Mesendoderm (in vitro differentiated cells): ENCODE measurements around the gene AOAH.

ENCODE experiments used
- DNase-seq: peaks from one replicate; pipeline ENCODE4 v3.0.0; 2013
- H2AK5ac ChIP-seq: 2 replicates; pipeline ENCODE4 v1.6.1; 2013; ENCODE audit warnings: low read length, inconsistent platforms
- H2BK120ac ChIP-seq: 2 replicates; pipeline ENCODE4 v1.6.1; 2013; ENCODE audit warnings: low read depth, mild to moderate bottlenecking, low read length, moderate library complexity, mixed read lengths
- H2BK15ac ChIP-seq: replicated peaks from 2 replicates; pipeline ENCODE4 v1.6.1; 2013; ENCODE audit warnings: low read depth, mild to moderate bottlenecking, moderate library complexity
- H2BK5ac ChIP-seq: 2 replicates; pipeline ENCODE4 v1.6.1; 2013; ENCODE audit warnings: low read length, inconsistent platforms
- H3K18ac ChIP-seq: 2 replicates; pipeline ENCODE4 v1.6.1; 2013; ENCODE audit warnings: mild to moderate bottlenecking, low read length, mixed read lengths
- H3K23ac ChIP-seq: one replicate; pipeline ENCODE4 v1.6.1; 2013; ENCODE audit warnings: low read length
- H3K27ac ChIP-seq: 2 replicates; pipeline ENCODE4 v1.5.1; 2013; ENCODE audit warnings: low read depth, mild to moderate bottlenecking, inconsistent platforms, low read length, moderate library complexity
- H3K27me3 ChIP-seq: 2 replicates; pipeline ENCODE4 v1.6.1; 2013; ENCODE audit warnings: low read length, control low read depth, mild to moderate bottlenecking, inconsistent platforms; ENCODE audit not compliant: insufficient read depth, poor library complexity
- H3K36me3 ChIP-seq: 2 replicates; pipeline ENCODE4 v1.6.1; 2013; ENCODE audit warnings: low read length, inconsistent platforms; ENCODE audit not compliant: control insufficient read depth, insufficient read depth
- H3K4ac ChIP-seq: one replicate; pipeline ENCODE4 v1.6.1; 2013; ENCODE audit warnings: low read depth, mild to moderate bottlenecking, low read length, moderate library complexity
- H3K4me1 ChIP-seq: 2 replicates; pipeline ENCODE4 v1.6.1; 2013; ENCODE audit warnings: low read depth, low read length, inconsistent platforms; ENCODE audit not compliant: control insufficient read depth
- H3K4me2 ChIP-seq: 2 replicates; pipeline ENCODE4 v1.6.1; 2013; ENCODE audit warnings: low read length
- H3K4me3 ChIP-seq: 2 replicates; pipeline ENCODE4 v1.5.1; 2013; ENCODE audit warnings: mild to moderate bottlenecking, low read length
- H3K56ac ChIP-seq: one replicate; pipeline ENCODE4 v1.6.1; 2013; ENCODE audit warnings: low read length
- H3K79me1 ChIP-seq: 2 replicates; pipeline ENCODE4 v1.6.1; 2013; ENCODE audit warnings: low read length, inconsistent platforms
- H3K79me2 ChIP-seq: 2 replicates; pipeline ENCODE4 v1.6.1; 2013; ENCODE audit warnings: mild to moderate bottlenecking, low read length; ENCODE audit not compliant: control insufficient read depth, insufficient read depth
- H3K9ac ChIP-seq: 2 replicates; pipeline ENCODE4 v1.6.1; 2013; ENCODE audit warnings: low read length, inconsistent platforms
- H4K5ac ChIP-seq: one replicate; pipeline ENCODE4 v1.6.1; 2013; ENCODE audit warnings: low read length
- H4K8ac ChIP-seq: one replicate; pipeline ENCODE4 v1.6.1; 2013; ENCODE audit warnings: low read depth, mild to moderate bottlenecking, control low read depth, low read length, moderate library complexity
- WGBS: extraction: QIAGEN DNeasy Blood & Tissue Kit; methylation state at CpG from one replicate; pipeline ENCODE4 v1.1.7; 2013; ENCODE audit warnings: low lambda C conversion rate, missing lambda C conversion rate; ENCODE audit not compliant: insufficient coverage; ENCODE audit errors: extremely low coverage; 5-methylcytosine and 5-hydroxymethylcytosine counted together

The AOAH gene

DNA sequence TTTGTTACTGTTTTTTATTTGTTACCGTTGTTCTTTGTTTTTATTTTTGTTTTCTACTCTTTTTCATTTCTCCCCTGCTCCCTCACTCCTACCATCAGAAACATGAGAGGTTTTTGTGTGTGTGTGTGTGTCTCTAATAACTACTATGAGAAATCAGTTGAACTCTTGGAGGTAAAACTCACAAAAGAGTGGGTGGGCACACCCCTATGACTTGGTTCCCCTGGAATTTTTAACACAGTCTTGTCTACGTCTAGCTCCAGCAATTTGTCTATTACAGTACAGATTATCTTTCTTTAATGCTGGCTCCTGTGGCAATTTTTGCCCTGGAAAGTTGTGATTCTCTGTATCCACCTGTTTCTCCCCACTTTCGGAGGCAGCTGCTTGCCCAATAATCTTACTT is 56.2 kb downstream of the AOAH start:
- H3K4me2 ChIP-seq, result no peak overlapping the region
- H3K18ac ChIP-seq, result no peak overlapping the region
- H3K79me2 ChIP-seq, result no peaks in the 10 kb centered on the region
- H3K23ac ChIP-seq, result no peak overlapping the region
- H3K79me1 ChIP-seq, result no peaks in the 10 kb centered on the region
- H4K5ac ChIP-seq, result no peak overlapping the region
- no peak overlapping the region for H3K27ac ChIP-seq
- H3K4me1 ChIP-seq, result no peaks in the 10 kb centered on the region
- no peaks in the 10 kb centered on the region for H3K27me3 ChIP-seq
- no peak overlapping the region for H3K9ac ChIP-seq
- no peak overlapping the region for H4K8ac ChIP-seq
- WGBS, result no CpG with 5 or more reads among the region's 3 CpGs
- H3K4me3 ChIP-seq, result no peak overlapping the region
- no peak for DNase-seq
- no peak overlapping the region for H2AK5ac ChIP-seq
- no peak overlapping the region for H3K56ac ChIP-seq
- no peak overlapping the region for H2BK120ac ChIP-seq
- no peak overlapping the region for H3K4ac ChIP-seq
- peak overlapping the region; percentile 85 for H2BK15ac ChIP-seq
- H3K36me3 ChIP-seq, result no peaks in the 10 kb centered on the region
- H2BK5ac ChIP-seq, result no peak overlapping the region

DNA sequence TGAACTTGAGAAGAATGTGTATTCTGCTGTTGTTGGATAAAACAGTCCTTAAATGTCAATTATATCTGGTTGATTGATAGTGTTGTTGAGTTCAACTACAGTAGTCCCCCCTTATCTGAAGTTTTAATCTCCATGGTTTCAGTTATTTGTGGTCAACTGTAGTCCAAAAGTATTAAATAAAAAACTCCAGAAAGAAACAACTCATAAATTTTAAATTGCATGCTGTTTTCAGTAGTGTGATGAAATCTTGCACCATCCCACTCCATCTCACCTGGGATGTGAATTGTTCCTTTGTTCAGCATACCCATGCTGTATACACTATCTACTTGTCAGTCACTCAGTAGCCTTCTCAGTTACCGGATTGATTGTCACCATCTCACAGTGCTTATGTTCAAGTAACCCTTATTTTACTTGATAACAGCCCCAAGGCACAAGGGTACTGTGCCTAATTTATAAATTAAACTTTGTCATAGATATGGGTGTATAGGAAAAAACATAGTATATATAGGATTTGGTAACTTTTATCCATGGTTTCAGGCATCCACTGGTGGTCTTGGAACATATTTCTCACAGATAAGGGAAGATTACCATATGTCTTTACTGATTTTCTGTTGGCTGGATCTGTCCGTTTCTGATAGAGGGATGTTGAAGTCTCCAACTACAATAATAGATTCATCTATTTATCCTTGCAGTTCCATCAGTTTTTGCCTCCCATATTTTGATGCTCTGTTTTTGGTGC is 57.1 kb downstream of the AOAH start:
- H3K79me2 ChIP-seq, result no peaks in the 10 kb centered on the region
- no peak overlapping the region for H3K56ac ChIP-seq
- H2BK15ac ChIP-seq, result no peak overlapping the region
- no peak overlapping the region for H3K4me2 ChIP-seq
- H3K27me3 ChIP-seq, result no peaks in the 10 kb centered on the region
- no peak overlapping the region for H2BK120ac ChIP-seq
- no peak overlapping the region for H3K23ac ChIP-seq
- WGBS, result no CpG with 5 or more reads among the region's 2 CpGs
- no peaks in the 10 kb centered on the region for H3K36me3 ChIP-seq
- no peaks in the 10 kb centered on the region for H3K79me1 ChIP-seq
- no peaks in the 10 kb centered on the region for H3K4me1 ChIP-seq
- no peak overlapping the region for H2AK5ac ChIP-seq
- DNase-seq, result no peak
- H3K18ac ChIP-seq, result no peak overlapping the region
- no peak overlapping the region for H4K8ac ChIP-seq
- H3K9ac ChIP-seq, result no peak overlapping the region
- H3K4me3 ChIP-seq, result no peak overlapping the region
- no peak overlapping the region for H4K5ac ChIP-seq
- H2BK5ac ChIP-seq, result no peak overlapping the region
- no peak overlapping the region for H3K27ac ChIP-seq
- H3K4ac ChIP-seq, result no peak overlapping the region

DNA sequence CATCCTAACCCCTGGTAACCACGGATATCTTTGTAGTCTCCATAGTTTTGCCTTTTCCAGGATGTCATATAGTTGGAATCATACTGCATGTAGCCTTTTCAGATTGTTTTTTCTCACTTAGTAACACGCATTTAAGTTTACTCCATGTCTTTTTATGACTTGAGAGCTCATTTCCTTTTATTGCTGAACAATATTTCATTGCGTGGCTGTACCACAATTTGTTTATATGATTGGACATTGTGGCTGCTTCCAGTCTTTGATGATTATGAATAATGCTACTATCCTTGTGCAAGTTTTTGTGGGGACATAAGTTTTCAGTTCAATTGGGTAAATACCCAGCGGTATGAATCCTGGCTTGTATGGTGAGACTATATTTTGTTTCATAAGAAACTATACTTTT is 60.8 kb downstream of the AOAH start:
- Histone ChIP-seq H3K79me1 (no peaks in the 10 kb centered on the region), H3K9ac (no peak overlapping the region), H3K36me3 (no peaks in the 10 kb centered on the region), H3K4me3 (no peak overlapping the region), H3K18ac (no peak overlapping the region), H3K79me2 (no peaks in the 10 kb centered on the region), H3K27ac (no peak overlapping the region), H2AK5ac (no peak overlapping the region), H3K4me1 (peaks cover 12% of the 10 kb centered on the region), H4K5ac (no peak overlapping the region), H3K4ac (no peak overlapping the region), H2BK15ac (no peak overlapping the region), H3K56ac (no peak overlapping the region), H2BK120ac (no peak overlapping the region), H3K23ac (no peak overlapping the region), H3K4me2 (no peak overlapping the region), H2BK5ac (no peak overlapping the region), H4K8ac (no peak overlapping the region), H3K27me3 (no peaks in the 10 kb centered on the region)
- DNase-seq, result no peak
- WGBS, result no CpG with 5 or more reads among the region's 4 CpGs

DNA sequence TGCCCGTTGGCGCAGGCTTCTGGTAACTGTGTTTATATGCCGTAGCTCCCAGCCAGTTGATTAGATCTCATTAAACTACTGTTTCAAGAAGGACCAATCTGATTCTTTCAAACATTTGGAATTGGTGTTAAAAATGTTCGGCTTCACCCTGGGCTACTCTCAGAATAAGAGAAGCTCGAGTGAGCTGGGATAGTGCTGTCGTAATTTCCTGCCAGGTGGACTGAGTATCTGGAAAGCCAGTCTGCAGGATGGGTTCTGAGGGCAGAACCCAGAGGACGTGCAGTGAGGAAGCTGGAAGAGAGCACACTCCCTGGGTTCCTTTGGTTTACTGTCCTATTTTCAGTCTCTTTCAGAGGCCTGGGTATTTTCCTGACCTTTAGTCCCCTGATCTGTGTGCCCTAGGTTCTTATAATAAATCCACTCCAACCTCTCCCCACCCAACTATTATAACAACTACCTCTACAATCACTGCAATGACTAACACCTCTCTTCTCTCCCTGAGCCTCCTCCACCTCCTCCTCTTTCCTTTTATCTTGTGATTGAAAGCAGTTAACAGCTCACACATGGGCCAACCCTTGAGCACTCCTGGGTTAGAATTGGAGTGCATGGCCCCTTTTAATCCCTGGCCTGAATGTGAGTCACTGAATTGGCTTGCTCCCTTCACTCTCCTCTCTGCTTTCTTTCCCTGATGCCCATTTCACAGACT is 63.0 kb downstream of the AOAH start:
- no peaks in the 10 kb centered on the region for H3K79me2 ChIP-seq
- no peak overlapping the region for H3K23ac ChIP-seq
- H3K4me3 ChIP-seq, result no peak overlapping the region
- H3K4ac ChIP-seq, result no peak overlapping the region
- no peak overlapping the region for H4K8ac ChIP-seq
- no peak overlapping the region for H3K27ac ChIP-seq
- H3K27me3 ChIP-seq, result no peaks in the 10 kb centered on the region
- peak; percentile 84 for DNase-seq
- H2BK120ac ChIP-seq, result no peak overlapping the region
- H3K36me3 ChIP-seq, result no peaks in the 10 kb centered on the region
- H3K79me1 ChIP-seq, result no peaks in the 10 kb centered on the region
- peak overlapping the region; percentile 25 for H3K56ac ChIP-seq
- no peak overlapping the region for H2BK15ac ChIP-seq
- H4K5ac ChIP-seq, result no peak overlapping the region
- H3K4me1 ChIP-seq, result peaks cover 17% of the 10 kb centered on the region
- no peak overlapping the region for H3K4me2 ChIP-seq
- no peak overlapping the region for H2AK5ac ChIP-seq
- no peak overlapping the region for H3K9ac ChIP-seq
- no peak overlapping the region for H2BK5ac ChIP-seq
- WGBS, result no CpG with 5 or more reads among the region's 7 CpGs
- no peak overlapping the region for H3K18ac ChIP-seq

DNA sequence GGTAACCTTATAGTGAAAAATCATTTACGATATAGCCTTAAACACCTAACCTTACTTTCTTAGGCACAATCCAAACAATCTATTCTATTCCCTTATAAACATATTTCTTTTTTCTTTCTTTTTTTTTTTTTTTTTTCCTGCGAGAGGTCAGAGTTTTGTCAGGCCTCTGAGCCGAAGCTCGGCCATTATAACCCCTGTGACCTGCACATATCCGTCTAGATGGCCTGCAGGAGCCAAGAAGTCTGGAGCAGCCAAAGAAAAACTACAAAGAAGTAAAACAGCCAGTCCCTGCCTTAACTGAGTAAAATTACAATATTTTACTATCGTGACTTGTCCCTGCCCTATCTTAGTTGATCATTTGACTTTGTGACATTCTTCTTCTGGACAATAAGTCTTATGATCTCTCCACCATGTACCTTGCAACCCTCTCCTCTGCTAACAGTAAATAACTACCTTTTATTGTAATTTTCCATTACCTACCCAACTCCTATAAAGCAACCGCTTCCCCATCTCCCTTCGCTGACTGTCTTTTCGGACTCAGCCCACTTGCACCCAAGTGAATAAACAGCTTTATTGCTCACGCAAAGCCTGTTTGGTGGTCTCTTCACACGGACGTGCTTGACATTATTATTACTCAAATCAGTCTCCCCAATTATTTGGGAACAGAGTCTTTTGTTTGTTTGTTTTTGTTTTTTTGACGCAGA is 64.5 kb downstream of the AOAH start:
- Histone ChIP-seq H3K4ac (peak overlapping the region; percentile 26), H2AK5ac (no peak overlapping the region), H2BK15ac (peak overlapping the region; percentile 20), H3K36me3 (no peaks in the 10 kb centered on the region), H3K79me2 (no peaks in the 10 kb centered on the region), H3K27me3 (no peaks in the 10 kb centered on the region), H3K56ac (no peak overlapping the region), H3K79me1 (no peaks in the 10 kb centered on the region), H2BK5ac (no peak overlapping the region), H4K5ac (no peak overlapping the region), H3K4me2 (no peak overlapping the region), H3K23ac (no peak overlapping the region), H4K8ac (no peak overlapping the region), H3K18ac (no peak overlapping the region), H3K4me3 (no peak overlapping the region), H3K27ac (peak overlapping the region; percentile 66), H3K4me1 (peaks cover 17% of the 10 kb centered on the region), H2BK120ac (no peak overlapping the region), H3K9ac (no peak overlapping the region)
- DNase-seq, result no peak
- WGBS, result 100% methylated on average over 1 of the region's 13 CpGs
